Coronary artery (tissue), 2 donors: ENCODE results near the gene MAPT.

Experiments
- DNase-seq: peaks from one replicate; pipeline ENCODE4 v3.0.0-alpha.2; 2017; ENCODE audit warnings: low spot score
- H3K27ac ChIP-seq, 2 donors: fragments of 200-600 bp; sonication (generic); one replicate each; pipeline ENCODE4 v1.5.1; 2016 to 2019
- H3K4me3 ChIP-seq: fragments of 200-600 bp; sonication (generic); 2 replicates; pipeline ENCODE4 v1.5.1; 2016; ENCODE audit warnings: mild to moderate bottlenecking, moderate library complexity
- CTCF ChIP-seq: fragments of 200-600 bp; sonication (generic); IDR thresholded peaks from one replicate; pipeline ENCODE4 v1.5.1; 2019; ENCODE audit warnings: antibody characterized with exemption

MAPT gene

GRCh38 chr17:45993962-45994627 is 99.7 kb downstream of the MAPT start:
- Histone ChIP-seq H3K4me3 (no peak overlapping the region), H3K27ac (no peak overlapping the region)
- DNase-seq = no peak
- no peak for TF ChIP-seq CTCF

GRCh38 chr17:45994987-45995386 is 100.6 kb downstream of the MAPT start:
- TF ChIP-seq CTCF = no peak
- DNase-seq = no peak
- H3K27ac ChIP-seq = no peak overlapping the region
- H3K4me3 ChIP-seq = no peak overlapping the region

- no peak for TF ChIP-seq CTCF
- Histone ChIP-seq H3K27ac (no peak overlapping the region), H3K4me3 (no peak overlapping the region)
- no peak for DNase-seq
Observed at GRCh38 chr17:45995627-45996270, 101.4 kb downstream of the MAPT start.

GRCh38 chr17:45996282-45996937 is 102.1 kb downstream of the MAPT start:
- H3K4me3 ChIP-seq = no peak overlapping the region
- no peak for TF ChIP-seq CTCF
- no peak for DNase-seq
- H3K27ac ChIP-seq = no peak overlapping the region

- no peak overlapping the region for H3K27ac ChIP-seq
- DNase-seq = no peak
- TF ChIP-seq CTCF = no peak
- H3K4me3 ChIP-seq = no peak overlapping the region
Observed at GRCh38 chr17:45997166-45997565, 102.8 kb downstream of the MAPT start.

- Histone ChIP-seq H3K4me3 (no peak overlapping the region), H3K27ac (no peak overlapping the region)
- no peak for DNase-seq
- TF ChIP-seq CTCF = no peak
Observed at GRCh38 chr17:45997624-45998023, 103.3 kb downstream of the MAPT start.
